Inflammatory macrophage treated with lipopolysaccharide for 1 hour (primary cell): ENCODE data around the gene KCTD8.

Experiments used
- DNase-seq, 2 donors: peaks; one replicate each; pipeline ENCODE4 v3.0.0-alpha.2; 2020 to 2022

KCTD8 gene

GRCh38 chr4:44160776-44161367 is 287.7 kb downstream of the KCTD8 start:
- DNase-seq: no peak

- no peak for DNase-seq
Measured at GRCh38 chr4:44159991-44160390, 288.6 kb downstream of the KCTD8 start.

GRCh38 chr4:44157611-44158277 is 290.9 kb downstream of the KCTD8 start:
- no peak for DNase-seq

- DNase-seq: no peak
Measured at GRCh38 chr4:44150091-44150576, 298.5 kb downstream of the KCTD8 start.

GRCh38 chr4:44149282-44149681 is 299.3 kb downstream of the KCTD8 start:
- DNase-seq: no peak

- no peak for DNase-seq
Measured at GRCh38 chr4:44147571-44148075, 301.0 kb downstream of the KCTD8 start.

- DNase-seq: no peak
Measured at GRCh38 chr4:44146516-44146915, 302.1 kb downstream of the KCTD8 start.

- DNase-seq: no peak
Measured at GRCh38 chr4:44145868-44146267, 302.7 kb downstream of the KCTD8 start.

- DNase-seq: no peak
Measured at GRCh38 chr4:44132526-44132925, 316.1 kb downstream of the KCTD8 start.
